HepG2 (cell line): Measurements from ENCODE around the gene OGFR. TPM values are rescaled to one million over a fixed set of nuclear protein-coding genes. Genes with fewer than 3 reads are reported as not detected.

Experiments
- ATF7 ChIP-seq, 2 experiments: fragments of 450-650 bp in 1 of 2; sonication (generic) in 1 of 2; formaldehyde crosslinking in 1 of 2; IDR thresholded peaks; 2 replicates each; pipeline versions ENCODE4 v1.4.0 to v1.6.1; 2016 to 2020; ENCODE audit warnings: antibody characterized with exemption in 1 of 2, mild to moderate bottlenecking in 1 of 2, missing genetic modification reagents in 1 of 2
- BORCS8-MEF2B ChIP-seq: sonication (generic); formaldehyde crosslinking; IDR thresholded peaks from 2 replicates; pipeline ENCODE4 v1.8.0; 2022; ENCODE audit warnings: mild to moderate bottlenecking, missing genetic modification reagents
- DBP ChIP-seq: sonication (generic); formaldehyde crosslinking; IDR thresholded peaks from 2 replicates; pipeline ENCODE4 v1.4.0; 2020; ENCODE audit warnings: missing genetic modification reagents; ENCODE audit errors: not compliant biosample characterization
- FOXA1 ChIP-seq, 2 experiments: fragments of 450-650 bp in 1 of 2; sonication (generic) in 1 of 2; formaldehyde crosslinking in 1 of 2; IDR thresholded peaks; 2 replicates each; pipeline versions ENCODE4 v1.4.0 to v1.6.1; 2016 to 2020; ENCODE audit warnings: missing genetic modification reagents in 1 of 2
- FOXM1 ChIP-seq: sonication (generic); formaldehyde crosslinking; IDR thresholded peaks from 2 replicates; pipeline ENCODE4 v1.5.0; 2020; ENCODE audit warnings: missing genetic modification reagents
- HNRNPK ChIP-seq: fragments of 200-400 bp; formaldehyde crosslinking; IDR thresholded peaks from 2 replicates; pipeline ENCODE4 v1.6.1; 2018; ENCODE audit warnings: low read length, low read depth, moderate library complexity, mild to moderate bottlenecking; ENCODE audit not compliant: poor library complexity, severe bottlenecking
- MLX ChIP-seq: IDR thresholded peaks from 2 replicates; pipeline ENCODE4 v1.6.1; 2016
- PHF8 ChIP-seq: sonication (generic); formaldehyde crosslinking; IDR thresholded peaks from 2 replicates; pipeline ENCODE4 v1.5.0; 2020; ENCODE audit warnings: missing genetic modification reagents
- THAP11 ChIP-seq: IDR thresholded peaks from 2 replicates; pipeline ENCODE4 v1.6.1; 2016; ENCODE audit warnings: missing biosample characterization, missing genetic modification reagents
- XRCC5 ChIP-seq: fragments of 200-400 bp; formaldehyde crosslinking; optimal IDR thresholded peaks from 2 replicates; pipeline ENCODE3; 2017; ENCODE audit warnings: mild to moderate bottlenecking, low read length
- YEATS2 ChIP-seq: sonication (generic); formaldehyde crosslinking; IDR thresholded peaks from 2 replicates; pipeline ENCODE4 v1.4.0; 2020; ENCODE audit warnings: missing genetic modification reagents, borderline replicate concordance
- ZNF138 ChIP-seq: sonication (generic); formaldehyde crosslinking; IDR thresholded peaks from 2 replicates; pipeline ENCODE4 v1.5.0; 2020; ENCODE audit warnings: mild to moderate bottlenecking, low read depth, missing genetic modification reagents
- ZNF749 ChIP-seq: sonication (generic); formaldehyde crosslinking; IDR thresholded peaks from 2 replicates; pipeline ENCODE4 v1.8.0; 2022; ENCODE audit warnings: mild to moderate bottlenecking, missing genetic modification reagents, moderate library complexity, borderline replicate concordance
- ZNF83 ChIP-seq: sonication (generic); formaldehyde crosslinking; IDR thresholded peaks from 2 replicates; pipeline ENCODE4 v1.4.0; 2020; ENCODE audit warnings: missing genetic modification reagents, mild to moderate bottlenecking, borderline replicate concordance
- polyA plus RNA-seq, 8 experiments: library from polyadenylated mRNA; depleted of rRNA in 3 of 8; stranded (reverse) in 7 of 8; unstranded in 1 of 8; fragments of >200 nt; fragmentation: Illumina TruSeq in 4 of 8; extraction: Trizol in 4 of 8; gene quantifications; 2 replicates each; pipeline versions ENCODE4 v1.2.1 to v1.2.3, GENCODE V29; 2011 to 2016; ENCODE audit warnings: low read depth in 4 of 8, missing spikeins in 1 of 8, mixed read lengths in 1 of 8; ENCODE audit not compliant: insufficient read depth in 1 of 8
- total RNA-seq, 5 experiments: library from RNA; depleted of rRNA; stranded (reverse); fragments of >200 nt; fragmentation: Illumina TruSeq; extraction: Trizol; gene quantifications; 2 replicates each; pipeline ENCODE4 v1.2.3, GENCODE V29; 2016; ENCODE audit warnings: low read depth in 1 of 5
- TF ChIP-seq, protein P1 (sequence below): sonication (generic); formaldehyde crosslinking; IDR thresholded peaks from 2 replicates; pipeline ENCODE4 v1.4.0; 2020; ENCODE audit warnings: missing genetic modification reagents
- TF ChIP-seq, protein P2 (sequence below), 2 experiments: sonication (generic) in 1 of 2; formaldehyde crosslinking in 1 of 2; IDR thresholded peaks; 2 replicates each; pipeline versions ENCODE4 v1.4.0 to v1.6.1; 2016 to 2020; ENCODE audit warnings: borderline replicate concordance in 1 of 2, low read depth in 1 of 2, mild to moderate bottlenecking in 1 of 2, missing genetic modification reagents in 1 of 2

Gene OGFR
- total and polyA plus RNA-seq, 2 of the 13 experiments (the other 11 are each of a cell fraction or from before 2014, with no cell fraction given) = 47.7 to 81.8 TPM

- TF ChIP-seq MLX (CRISPR knock-in tag) (no peak), FOXA1 (IDR thresholded peaks at IDR 0.05) (no peak), FOXA1 (CRISPR knock-in tag; IDR thresholded peaks at IDR 0.05) (no peak; the same call in 1 of the 2 replicates), HNRNPK (no peak), BORCS8-MEF2B (CRISPR knock-in tag) (peak; percentile 52; the same call in 1 of the 2 replicates), ZNF138 (CRISPR knock-in tag) (no peak), THAP11 (0 out of 2 replicates have a peak, but pooled peaks have one; percentile 12), ZNF749 (CRISPR knock-in tag) (no peak; the same call in 1 of the 2 replicates), ATF7 (IDR thresholded peaks at IDR 0.05) (no peak), ATF7 (CRISPR knock-in tag; IDR thresholded peaks at IDR 0.05) (0 out of 2 replicates have a peak, but pooled peaks have one; percentile 12), FOXM1 (CRISPR knock-in tag) (no peak), YEATS2 (CRISPR knock-in tag) (no peak), XRCC5 (peak; percentile 63), PHF8 (CRISPR knock-in tag) (no peak), DBP (CRISPR knock-in tag) (no peak), ZNF83 (CRISPR knock-in tag) (no peak)
- TF ChIP-seq, protein P1, sequence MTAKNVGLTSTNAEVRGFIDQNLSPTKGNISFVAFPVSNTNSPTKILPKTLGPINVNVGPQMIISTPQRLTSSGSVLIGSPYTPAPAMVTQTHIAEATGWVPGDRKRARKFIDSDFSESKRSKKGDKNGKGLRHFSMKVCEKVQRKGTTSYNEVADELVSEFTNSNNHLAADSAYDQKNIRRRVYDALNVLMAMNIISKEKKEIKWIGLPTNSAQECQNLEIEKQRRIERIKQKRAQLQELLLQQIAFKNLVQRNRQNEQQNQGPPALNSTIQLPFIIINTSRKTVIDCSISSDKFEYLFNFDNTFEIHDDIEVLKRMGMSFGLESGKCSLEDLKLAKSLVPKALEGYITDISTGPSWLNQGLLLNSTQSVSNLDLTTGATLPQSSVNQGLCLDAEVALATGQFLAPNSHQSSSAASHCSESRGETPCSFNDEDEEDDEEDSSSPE (CRISPR knock-in tag) = no peak
- TF ChIP-seq, protein P2, sequence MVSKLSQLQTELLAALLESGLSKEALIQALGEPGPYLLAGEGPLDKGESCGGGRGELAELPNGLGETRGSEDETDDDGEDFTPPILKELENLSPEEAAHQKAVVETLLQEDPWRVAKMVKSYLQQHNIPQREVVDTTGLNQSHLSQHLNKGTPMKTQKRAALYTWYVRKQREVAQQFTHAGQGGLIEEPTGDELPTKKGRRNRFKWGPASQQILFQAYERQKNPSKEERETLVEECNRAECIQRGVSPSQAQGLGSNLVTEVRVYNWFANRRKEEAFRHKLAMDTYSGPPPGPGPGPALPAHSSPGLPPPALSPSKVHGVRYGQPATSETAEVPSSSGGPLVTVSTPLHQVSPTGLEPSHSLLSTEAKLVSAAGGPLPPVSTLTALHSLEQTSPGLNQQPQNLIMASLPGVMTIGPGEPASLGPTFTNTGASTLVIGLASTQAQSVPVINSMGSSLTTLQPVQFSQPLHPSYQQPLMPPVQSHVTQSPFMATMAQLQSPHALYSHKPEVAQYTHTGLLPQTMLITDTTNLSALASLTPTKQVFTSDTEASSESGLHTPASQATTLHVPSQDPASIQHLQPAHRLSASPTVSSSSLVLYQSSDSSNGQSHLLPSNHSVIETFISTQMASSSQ (IDR thresholded peaks at IDR 0.05; ENCODE audit: low read depth) = no peak
- TF ChIP-seq, protein P2 (CRISPR knock-in tag; IDR thresholded peaks at IDR 0.05; ENCODE audit: borderline replicate concordance) = peak; percentile 61; the same call in 1 of the 2 replicates
Observed at GRCh38 chr20:62815066-62815991, 10.7 kb downstream of the OGFR start (continued).
